ENCODE data around the gene PROP1. TPM values are rescaled to one million over a fixed set of nuclear protein-coding genes. Genes with fewer than 3 reads are reported as not detected.

Gene PROP1
- total RNA-seq, result not detected in 2 replicates

DNA sequence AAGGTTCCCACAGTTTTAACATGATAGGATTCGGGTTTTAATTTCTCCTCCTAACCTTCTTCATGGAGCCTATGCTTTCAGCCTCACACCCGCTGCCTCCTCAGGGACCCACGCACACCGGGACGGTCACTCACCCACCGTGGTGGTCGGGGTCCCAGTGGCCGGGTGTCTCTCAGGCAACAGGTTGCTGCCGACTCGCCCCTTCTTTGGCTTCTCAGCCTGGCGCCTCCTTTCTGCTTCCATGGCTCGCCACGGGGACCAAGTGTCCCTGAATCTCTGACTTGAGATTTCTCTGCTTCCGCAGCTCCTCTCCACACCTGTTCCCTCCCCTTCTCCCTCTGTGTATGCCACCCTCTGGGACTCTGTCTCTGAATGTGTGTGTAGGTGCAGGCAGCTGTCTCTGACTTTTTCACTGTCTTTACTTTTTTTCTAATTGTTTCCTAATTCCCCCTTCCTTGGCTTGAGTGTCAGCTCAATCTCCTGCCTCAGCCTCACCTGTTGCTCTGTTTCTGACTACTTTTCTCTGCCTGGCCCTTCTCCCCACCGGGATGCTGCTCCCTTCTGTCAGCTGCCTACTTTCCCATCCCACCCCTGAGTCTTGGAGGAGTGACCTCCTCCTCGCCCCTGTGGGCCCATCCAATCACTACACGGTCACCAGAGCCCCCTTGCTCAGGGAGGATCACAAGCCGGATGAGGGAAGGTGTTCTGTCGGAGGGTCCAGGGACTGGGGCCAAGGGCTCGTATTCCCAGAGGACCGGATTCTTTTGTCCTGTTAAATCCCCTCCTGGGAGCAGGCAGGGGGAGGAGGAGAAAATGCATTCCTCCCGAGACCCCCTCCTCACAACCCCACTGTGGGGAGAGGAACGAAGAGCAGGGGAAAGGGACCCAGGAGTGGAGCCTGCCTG, at the start of gene PROP1:
TSS of gene PROP1 (minus strand) at position 552 of the 905 bp plus-strand sequence. CDS start at position 243, 309 bp downstream.

Other genes starting within 250 kb of the PROP1 start
- not detected in 2 replicates for gene FAM153A, start 213.3 kb downstream of the PROP1 start, total RNA-seq
- 12.3 and 13.1 TPM in 2 replicates for gene N4BP3, start 117.3 kb upstream of the PROP1 start, total RNA-seq
- 17.7 and 22.1 TPM in 2 replicates for gene RMND5B, start 134.8 kb upstream of the PROP1 start, total RNA-seq
- 657 and 671 TPM in 2 replicates for gene NHP2, start 157.6 kb upstream of the PROP1 start, total RNA-seq
- gene GMCL2, start 191.1 kb upstream of the PROP1 start, total RNA-seq, result not detected in 2 replicates
- 170 and 191 TPM in 2 replicates for gene HNRNPAB, start 208.3 kb upstream of the PROP1 start, total RNA-seq
- 20.2 and 25.8 TPM in 2 replicates for gene PHYKPL, start 236.6 kb upstream of the PROP1 start, total RNA-seq